Keratinocyte (primary cell): Measurements from ENCODE around the gene TMEM267. TPM values are rescaled to one million over a fixed set of nuclear protein-coding genes. Genes with fewer than 3 reads are reported as not detected.

Experiments used
- DNase-seq: peaks from one replicate; pipeline ENCODE4 v3.0.0-alpha.2; 2011; ENCODE audit warnings: low read depth, missing footprints, low spot score
- FAIRE-seq: peaks from 2 replicates; lab custom pipeline; 2011; peaks lifted over from hg19 to GRCh38; lab: Jason Lieb, UNC
- H2AFZ ChIP-seq: 2 replicates; pipeline ENCODE4 v1.6.0; 2012; ENCODE audit warnings: low read length, control low read depth, inconsistent platforms; ENCODE audit not compliant: control insufficient read depth
- H3K27ac ChIP-seq: 2 replicates; pipeline ENCODE4 v1.5.1; 2011; ENCODE audit warnings: low read length; ENCODE audit not compliant: control insufficient read depth, insufficient read depth
- H3K27me3 ChIP-seq: 3 replicates; pipeline ENCODE4 v1.6.0; 2011; ENCODE audit warnings: low read length; ENCODE audit not compliant: control insufficient read depth, insufficient read depth; ENCODE audit errors: extremely low read depth
- H3K36me3 ChIP-seq, 2 experiments: 2 replicates in 1 of 2; 3 replicates in 1 of 2; pipeline ENCODE4 v1.5.1; 2011; ENCODE audit warnings: low read length in 2 of 2, mild to moderate bottlenecking in 1 of 2; ENCODE audit not compliant: control insufficient read depth in 2 of 2, insufficient read depth in 2 of 2; ENCODE audit errors: extremely low read depth in 1 of 2
- H3K4me1 ChIP-seq: 3 replicates; pipeline ENCODE4 v1.5.1; 2011; ENCODE audit warnings: low read length; ENCODE audit not compliant: control insufficient read depth, insufficient read depth; ENCODE audit errors: extremely low read depth
- H3K4me2 ChIP-seq: 3 replicates; pipeline ENCODE4 v1.6.0; 2011; ENCODE audit warnings: low read depth, low read length; ENCODE audit not compliant: control insufficient read depth, insufficient read depth; ENCODE audit errors: extremely low read depth
- H3K4me3 ChIP-seq, 3 experiments: fragments of 200-600 bp in 1 of 3; sonication (generic) in 1 of 3; 2 replicates in 2 of 3; 3 replicates in 1 of 3; pipeline ENCODE4 v1.5.1; 2011 to 2016; ENCODE audit warnings: low read length in 3 of 3, mild to moderate bottlenecking in 3 of 3, control low read depth in 2 of 3, inconsistent platforms in 1 of 3, low read depth in 1 of 3, mixed read lengths in 1 of 3, mixed run types in 1 of 3, moderate library complexity in 1 of 3; ENCODE audit not compliant: control insufficient read depth in 2 of 3, insufficient read depth in 2 of 3; ENCODE audit errors: extremely low read depth in 1 of 3
- H3K79me2 ChIP-seq: 2 replicates; pipeline ENCODE4 v1.6.0; 2012; ENCODE audit warnings: low read length; ENCODE audit not compliant: control insufficient read depth, insufficient read depth
- H3K9ac ChIP-seq: 3 replicates; pipeline ENCODE4 v1.6.0; 2011; ENCODE audit warnings: low read length; ENCODE audit not compliant: control insufficient read depth, insufficient read depth; ENCODE audit errors: extremely low read depth
- H3K9me1 ChIP-seq: 3 replicates; pipeline ENCODE4 v1.6.0; 2011; ENCODE audit warnings: low read length; ENCODE audit not compliant: control insufficient read depth, insufficient read depth; ENCODE audit errors: extremely low read depth
- H3K9me3 ChIP-seq: 2 replicates; pipeline ENCODE4 v1.5.1; 2012; ENCODE audit warnings: low read depth, low read length; ENCODE audit not compliant: control insufficient read depth
- H4K20me1 ChIP-seq: 3 replicates; pipeline ENCODE4 v1.6.0; 2011; ENCODE audit warnings: low read length; ENCODE audit not compliant: control insufficient read depth, insufficient read depth; ENCODE audit errors: extremely low read depth
- EZH2 ChIP-seq: IDR thresholded peaks from one replicate; pipeline ENCODE4 v1.6.1; 2012; ENCODE audit warnings: inconsistent platforms, mild to moderate bottlenecking, low read length, moderate library complexity
- dilution Hi-C: fragments of 300-500 bp; cut with MboI; formaldehyde crosslinking; loops from one replicate; pipeline ENCODE4 v1.7.0; 2020; ENCODE audit warnings: low sequenced_read_pairs; ENCODE audit not compliant: extremely low pct_ligation_motif_present
- polyA plus RNA-seq, 5 experiments: library from polyadenylated mRNA; depleted of rRNA in 3 of 5; stranded (reverse) in 3 of 5; stranded (forward) in 1 of 5; unstranded in 1 of 5; fragments of >200 nt; gene quantifications; 1 replicate in 1 of 5; 2 replicates in 3 of 5; 3 replicates in 1 of 5; pipeline versions ENCODE4 v1.2.1 to v1.2.3, GENCODE V29; 2011 to 2012; ENCODE audit warnings: missing spikeins in 2 of 5, low read depth in 1 of 5, low replicate concordance in 1 of 5
- TF ChIP-seq, protein P1 (sequence below), 3 experiments: IDR thresholded peaks in 1 of 3; conservative IDR thresholded peaks in 1 of 3; optimal IDR thresholded peaks in 1 of 3; 2 replicates in 2 of 3; 3 replicates in 1 of 3; pipeline versions ENCODE3 to v1.5.1; 2011; ENCODE audit warnings: low read length in 3 of 3, mild to moderate bottlenecking in 3 of 3, moderate library complexity in 2 of 3, control low read depth in 1 of 3, inconsistent platforms in 1 of 3; ENCODE audit not compliant: insufficient read depth in 2 of 3; ENCODE audit errors: extremely low read depth in 1 of 3

TMEM267 gene
- polyA plus RNA-seq, 1 donor (not counting 4 experiments of a cell fraction or from before 2014, with no cell fraction given) = 30.7 TPM

- Histone ChIP-seq H3K27ac (peak overlapping the region; percentile 18), H3K4me3 (no peak overlapping the region), H3K79me2 (no peaks in the 10 kb centered on the region), H3K36me3 (no peaks in the 10 kb centered on the region), H2AFZ (no peak overlapping the region), H3K4me1 (peaks cover 19% of the 10 kb centered on the region), H3K9me3 (no peaks in the 10 kb centered on the region), H4K20me1 (no peaks in the 10 kb centered on the region), H3K9ac (no peak overlapping the region), H3K4me2 (peak overlapping the region; percentile 30), H3K27me3 (no peaks in the 10 kb centered on the region), H3K9me1 (no peaks in the 10 kb centered on the region)
- no peak for DNase-seq
- no peak for TF ChIP-seq EZH2
- TF ChIP-seq, protein P1, sequence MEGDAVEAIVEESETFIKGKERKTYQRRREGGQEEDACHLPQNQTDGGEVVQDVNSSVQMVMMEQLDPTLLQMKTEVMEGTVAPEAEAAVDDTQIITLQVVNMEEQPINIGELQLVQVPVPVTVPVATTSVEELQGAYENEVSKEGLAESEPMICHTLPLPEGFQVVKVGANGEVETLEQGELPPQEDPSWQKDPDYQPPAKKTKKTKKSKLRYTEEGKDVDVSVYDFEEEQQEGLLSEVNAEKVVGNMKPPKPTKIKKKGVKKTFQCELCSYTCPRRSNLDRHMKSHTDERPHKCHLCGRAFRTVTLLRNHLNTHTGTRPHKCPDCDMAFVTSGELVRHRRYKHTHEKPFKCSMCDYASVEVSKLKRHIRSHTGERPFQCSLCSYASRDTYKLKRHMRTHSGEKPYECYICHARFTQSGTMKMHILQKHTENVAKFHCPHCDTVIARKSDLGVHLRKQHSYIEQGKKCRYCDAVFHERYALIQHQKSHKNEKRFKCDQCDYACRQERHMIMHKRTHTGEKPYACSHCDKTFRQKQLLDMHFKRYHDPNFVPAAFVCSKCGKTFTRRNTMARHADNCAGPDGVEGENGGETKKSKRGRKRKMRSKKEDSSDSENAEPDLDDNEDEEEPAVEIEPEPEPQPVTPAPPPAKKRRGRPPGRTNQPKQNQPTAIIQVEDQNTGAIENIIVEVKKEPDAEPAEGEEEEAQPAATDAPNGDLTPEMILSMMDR (optimal IDR thresholded peaks at IDR 0.05 in 1 of 3, IDR thresholded peaks at IDR 0.05 in 1 of 3, conservative IDR thresholded peaks at IDR 0.05 in 1 of 3; ENCODE audit: extremely low read depth in 1 of 3, insufficient read depth in 2 of 3, low read length in 3 of 3) = no peak
- dilution Hi-C loops = no loop called here
- FAIRE-seq = peak; percentile 39
Observed at GRCh38 chr5:43421450-43422133, 62.1 kb downstream of the TMEM267 start.

DNA sequence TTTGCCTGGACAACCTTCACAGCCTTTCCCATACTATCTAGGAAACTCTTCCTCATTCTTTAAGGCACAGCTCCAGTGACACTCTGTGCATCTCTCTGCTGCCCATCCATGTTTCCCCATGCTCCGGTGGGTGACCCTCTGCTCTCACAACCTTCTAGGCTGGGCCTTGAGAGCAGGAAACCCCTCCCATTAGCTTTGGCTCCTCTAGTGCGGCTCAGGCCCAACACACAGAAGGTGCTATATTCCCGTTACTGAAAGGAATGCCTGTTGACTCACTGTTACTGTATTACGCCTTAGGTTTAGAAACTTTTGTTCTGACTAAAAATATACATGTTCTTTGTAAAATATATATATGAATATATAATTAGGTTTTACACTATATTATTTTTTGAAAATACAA is 63.4 kb downstream of the TMEM267 start:
- Histone ChIP-seq H3K4me3 (no peak overlapping the region), H3K36me3 (no peaks in the 10 kb centered on the region), H3K79me2 (no peaks in the 10 kb centered on the region), H3K4me1 (peaks cover 8% of the 10 kb centered on the region), H4K20me1 (no peaks in the 10 kb centered on the region), H3K4me2 (no peak overlapping the region), H3K9ac (no peak overlapping the region), H3K27ac (no peak overlapping the region), H3K9me1 (no peaks in the 10 kb centered on the region), H3K27me3 (no peaks in the 10 kb centered on the region), H2AFZ (no peak overlapping the region), H3K9me3 (no peaks in the 10 kb centered on the region)
- DNase-seq (no peak), FAIRE-seq (no peak)
- dilution Hi-C loops = no loop called here
- TF ChIP-seq EZH2 = no peak
- TF ChIP-seq, protein P1 (optimal IDR thresholded peaks at IDR 0.05 in 1 of 3, IDR thresholded peaks at IDR 0.05 in 1 of 3, conservative IDR thresholded peaks at IDR 0.05 in 1 of 3; ENCODE audit: extremely low read depth in 1 of 3, insufficient read depth in 2 of 3, low read length in 3 of 3) = no peak
